GM10266 (cell line): ENCODE data around the gene COL28A1.

Source experiments
- DNase-seq: peaks from one replicate; pipeline ENCODE4 v3.0.0; 2012; ENCODE audit errors: extremely low spot score
- TF ChIP-seq, protein P1 (sequence below): IDR thresholded peaks from 2 replicates; pipeline ENCODE4 v1.5.1; 2012; ENCODE audit warnings: mild to moderate bottlenecking, low read depth; ENCODE audit not compliant: control insufficient read depth, insufficient read depth; ENCODE audit errors: missing control alignments

The COL28A1 gene

GRCh38 chr7:7510794-7511193 is 24.9 kb downstream of the COL28A1 start:
- TF ChIP-seq, protein P1, sequence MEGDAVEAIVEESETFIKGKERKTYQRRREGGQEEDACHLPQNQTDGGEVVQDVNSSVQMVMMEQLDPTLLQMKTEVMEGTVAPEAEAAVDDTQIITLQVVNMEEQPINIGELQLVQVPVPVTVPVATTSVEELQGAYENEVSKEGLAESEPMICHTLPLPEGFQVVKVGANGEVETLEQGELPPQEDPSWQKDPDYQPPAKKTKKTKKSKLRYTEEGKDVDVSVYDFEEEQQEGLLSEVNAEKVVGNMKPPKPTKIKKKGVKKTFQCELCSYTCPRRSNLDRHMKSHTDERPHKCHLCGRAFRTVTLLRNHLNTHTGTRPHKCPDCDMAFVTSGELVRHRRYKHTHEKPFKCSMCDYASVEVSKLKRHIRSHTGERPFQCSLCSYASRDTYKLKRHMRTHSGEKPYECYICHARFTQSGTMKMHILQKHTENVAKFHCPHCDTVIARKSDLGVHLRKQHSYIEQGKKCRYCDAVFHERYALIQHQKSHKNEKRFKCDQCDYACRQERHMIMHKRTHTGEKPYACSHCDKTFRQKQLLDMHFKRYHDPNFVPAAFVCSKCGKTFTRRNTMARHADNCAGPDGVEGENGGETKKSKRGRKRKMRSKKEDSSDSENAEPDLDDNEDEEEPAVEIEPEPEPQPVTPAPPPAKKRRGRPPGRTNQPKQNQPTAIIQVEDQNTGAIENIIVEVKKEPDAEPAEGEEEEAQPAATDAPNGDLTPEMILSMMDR: no peak
- no peak for DNase-seq

DNA sequence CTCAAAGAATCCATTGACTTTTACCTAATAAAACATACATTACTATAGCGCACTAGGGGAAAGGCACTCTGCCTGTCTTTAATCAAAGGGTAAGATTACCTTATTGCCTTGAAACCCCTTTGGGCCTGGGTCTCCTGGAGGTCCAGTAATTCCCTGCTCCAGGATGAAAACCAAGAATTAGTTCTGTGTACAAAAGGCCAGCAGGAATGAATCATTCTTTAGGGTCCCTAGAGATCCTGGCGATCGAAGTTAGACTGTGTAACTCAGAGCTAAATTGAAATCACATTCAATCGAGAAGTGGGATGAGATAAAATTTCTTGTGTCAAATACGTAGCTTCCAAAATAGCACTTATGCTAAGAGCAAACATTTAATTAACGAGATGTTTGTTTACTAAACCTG is 29.8 kb downstream of the COL28A1 start:
- TF ChIP-seq, protein P1: no peak

GRCh38 chr7:7504910-7505704 is 30.6 kb downstream of the COL28A1 start:
- no peak for DNase-seq
- TF ChIP-seq, protein P1: no peak

More for the DNA sequence above, 29.8 kb downstream of the COL28A1 start:
- DNase-seq: no peak

DNA sequence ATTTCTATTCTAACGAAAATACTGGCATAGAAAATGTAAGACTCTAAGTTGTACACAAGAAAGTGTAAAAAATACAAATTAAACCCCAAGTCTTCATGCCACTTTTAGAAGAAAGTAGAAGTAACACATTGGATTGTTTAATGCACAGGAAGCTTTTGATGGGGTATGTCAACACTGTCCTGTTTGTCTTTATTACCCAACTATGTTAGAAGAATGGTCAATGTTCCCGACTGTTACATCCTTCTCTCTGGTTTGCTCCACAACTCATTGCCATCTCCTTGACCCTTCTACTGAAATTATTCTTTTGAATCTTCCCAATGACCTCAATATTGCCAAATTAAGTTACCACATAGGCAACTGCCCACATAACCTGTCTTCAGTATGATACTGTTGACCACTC is 35.8 kb downstream of the COL28A1 start:
- DNase-seq: no peak
- TF ChIP-seq, protein P1: no peak

GRCh38 chr7:7498856-7499255 is 36.8 kb downstream of the COL28A1 start:
- TF ChIP-seq, protein P1: no peak
- no peak for DNase-seq

DNA sequence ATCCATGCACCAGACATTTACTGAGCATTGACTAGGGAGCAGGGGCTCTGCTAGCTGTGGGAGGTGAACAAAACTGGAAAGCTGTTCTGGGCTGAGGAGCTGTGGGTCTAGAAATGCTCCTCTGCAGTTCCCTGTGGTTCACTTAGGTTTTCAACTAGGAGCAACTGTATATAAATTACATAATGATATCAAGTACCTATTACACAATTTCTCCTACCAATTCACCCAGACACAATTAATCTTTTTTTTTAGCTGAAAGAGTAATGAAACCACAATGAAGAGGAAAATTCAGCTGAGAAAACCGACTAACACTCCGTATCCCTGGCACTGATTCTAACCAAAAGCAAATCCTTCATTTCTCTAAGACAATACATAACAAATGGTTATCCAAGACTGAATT is 39.4 kb downstream of the COL28A1 start:
- DNase-seq: no peak
- TF ChIP-seq, protein P1: no peak

GRCh38 chr7:7495171-7495570 is 40.5 kb downstream of the COL28A1 start:
- TF ChIP-seq, protein P1: no peak

More at GRCh38 chr7:7495171-7495570, 40.5 kb downstream of the COL28A1 start:
- DNase-seq: no peak
